ENCODE measurements around the gene SV2B.

- no peak for TF ChIP-seq POLR2A (IDR thresholded peaks at IDR 0.05)
- TF ChIP-seq CTCF (IDR thresholded peaks at IDR 0.05): no peak
- TF ChIP-seq EP300 (IDR thresholded peaks at IDR 0.05): no peak
Measured at GRCh38 chr15:91252756-91253155, 152.7 kb downstream of the SV2B start.

Measured in stomach (tissue), 4 donors.